H1 (cell line): ENCODE data around the gene PSD2. TPM values are rescaled to one million over a fixed set of nuclear protein-coding genes. Genes with fewer than 3 reads are reported as not detected.

Experiments
- BRCA1 ChIP-seq: IDR thresholded peaks from 2 replicates; pipeline ENCODE4 v1.6.1; 2012; ENCODE audit warnings: low read depth, low read length, improper control_type of control experiment
- CHD2 ChIP-seq: IDR thresholded peaks from 2 replicates; pipeline ENCODE4 v1.6.1; 2012; ENCODE audit warnings: low read length, improper control_type of control experiment
- CHD7 ChIP-seq: fragments of 300-600 bp; sonication (generic); IDR thresholded peaks from 2 replicates; pipeline ENCODE4 v1.7.1; 2012; ENCODE audit warnings: low read length, moderate library complexity, mild to moderate bottlenecking, inconsistent platforms; ENCODE audit not compliant: insufficient replicate concordance
- CREB1 ChIP-seq: IDR thresholded peaks from 2 replicates; pipeline ENCODE4 v1.6.1; 2012; ENCODE audit warnings: inconsistent platforms
- E2F6 ChIP-seq: IDR thresholded peaks from 2 replicates; pipeline ENCODE4 v1.6.1; 2012; ENCODE audit warnings: inconsistent platforms
- SIX5 ChIP-seq: IDR thresholded peaks from 2 replicates; pipeline ENCODE4 v1.6.1; 2011; ENCODE audit warnings: mild to moderate bottlenecking, low read depth, low read length
- SP1 ChIP-seq: IDR thresholded peaks from 2 replicates; pipeline ENCODE4 v1.6.1; 2011; ENCODE audit warnings: low read depth, low read length
- ZNF274 ChIP-seq: IDR thresholded peaks from 2 replicates; pipeline ENCODE4 v1.7.0; 2012; ENCODE audit warnings: low read length, borderline replicate concordance; ENCODE audit errors: extremely low read depth
- polyA plus RNA-seq, 7 experiments: library from polyadenylated mRNA; depleted of rRNA in 3 of 7; stranded (reverse) in 5 of 7; unstranded in 2 of 7; fragments of >200 nt in 5 of 7; fragments of 200-250 nt in 2 of 7; gene quantifications; 1 replicate in 5 of 7; 2 replicates in 1 of 7; 4 replicates in 1 of 7; pipeline versions ENCODE4 v1.2.1 to v1.2.3, GENCODE V29; 2011 to 2013; ENCODE audit warnings: missing spikeins in 2 of 7, mixed read lengths in 2 of 7
- total RNA-seq: library from RNA; stranded (reverse); fragmentation: NEBNext Ultra II Directional; extraction: Animal tissue kit (Norgen Biotek cat#: 25700); gene quantifications from 2 replicates; pipeline ENCODE4 v1.2.1, GENCODE V29; 2021

Gene PSD2
- total and polyA plus RNA-seq, 2 of the 8 experiments (the other 6 are each of a cell fraction or from before 2014, with no cell fraction given): 0.06 to 0.14 TPM

GRCh38 chr5:139852696-139853095 lies 57.1 kb downstream of the PSD2 start (continued):
- no peak for TF ChIP-seq CHD7
- TF ChIP-seq CREB1: no peak
- no peak for TF ChIP-seq ZNF274
- no peak for TF ChIP-seq BRCA1
- TF ChIP-seq SP1: no peak
- TF ChIP-seq E2F6: no peak
- TF ChIP-seq SIX5: no peak
- no peak for TF ChIP-seq CHD2
